ENCODE results near the gene CDSN.

The CDSN gene

GRCh38 chr6:31079656-31080261, 40.5 kb downstream of the CDSN start:
- TF ChIP-seq CTCF (IDR thresholded peaks at IDR 0.05; ENCODE audit: insufficient read depth, low read length), result peak; percentile 78
- no peak for TF ChIP-seq POLR2AphosphoS5 (IDR thresholded peaks at IDR 0.05; ENCODE audit: low read depth)
- no peak for TF ChIP-seq SPI1 (IDR thresholded peaks at IDR 0.05; ENCODE audit: borderline replicate concordance, low read depth)
- TF ChIP-seq REST (IDR thresholded peaks at IDR 0.05; ENCODE audit: insufficient replicate concordance, low read depth), result no peak
- TF ChIP-seq GABPA (IDR thresholded peaks at IDR 0.05; ENCODE audit: low read depth), result no peak
- no peaks in the 10 kb centered on the region for H3K27me3 ChIP-seq (ENCODE audit: insufficient read depth, poor library complexity, severe bottlenecking)
- peak overlapping the region; percentile 18; the same call in 1 of the 2 replicates for H3K4me3 ChIP-seq (replicated peaks; ENCODE audit: insufficient read depth, low read length)
- H3K27ac ChIP-seq (replicated peaks), result no peak overlapping the region
- DNase-seq (ENCODE audit: low read depth in 1 of 2, low spot score in 1 of 2), result peak; percentile 12 to 52

GRCh38 chr6:31076611-31077010, 43.6 kb downstream of the CDSN start:
- H3K27me3 ChIP-seq (ENCODE audit: insufficient read depth, poor library complexity, severe bottlenecking), result no peaks in the 10 kb centered on the region
- no peak for TF ChIP-seq GABPA (IDR thresholded peaks at IDR 0.05; ENCODE audit: low read depth)
- TF ChIP-seq REST (IDR thresholded peaks at IDR 0.05; ENCODE audit: insufficient replicate concordance, low read depth), result no peak
- TF ChIP-seq POLR2AphosphoS5 (IDR thresholded peaks at IDR 0.05; ENCODE audit: low read depth), result no peak
- no peak for TF ChIP-seq SPI1 (IDR thresholded peaks at IDR 0.05; ENCODE audit: borderline replicate concordance, low read depth)
- no peak for TF ChIP-seq CTCF (IDR thresholded peaks at IDR 0.05; ENCODE audit: insufficient read depth, low read length)
- no peak overlapping the region for H3K27ac ChIP-seq (replicated peaks)
- H3K4me3 ChIP-seq (replicated peaks; ENCODE audit: insufficient read depth, low read length), result no peak overlapping the region
- no peak for DNase-seq (ENCODE audit: low read depth in 1 of 2, low spot score in 1 of 2)

GRCh38 chr6:31075528-31075927, 44.7 kb downstream of the CDSN start:
- Histone ChIP-seq H3K27ac (replicated peaks) (no peak overlapping the region), H3K4me3 (replicated peaks; ENCODE audit: insufficient read depth, low read length) (no peak overlapping the region), H3K27me3 (ENCODE audit: insufficient read depth, poor library complexity, severe bottlenecking) (no peaks in the 10 kb centered on the region)
- DNase-seq (ENCODE audit: low read depth in 1 of 2, low spot score in 1 of 2), result no peak
- TF ChIP-seq POLR2AphosphoS5 (IDR thresholded peaks at IDR 0.05; ENCODE audit: low read depth), result no peak
- TF ChIP-seq SPI1 (IDR thresholded peaks at IDR 0.05; ENCODE audit: borderline replicate concordance, low read depth), result no peak
- no peak for TF ChIP-seq GABPA (IDR thresholded peaks at IDR 0.05; ENCODE audit: low read depth)
- TF ChIP-seq REST (IDR thresholded peaks at IDR 0.05; ENCODE audit: insufficient replicate concordance, low read depth), result no peak
- TF ChIP-seq CTCF (IDR thresholded peaks at IDR 0.05; ENCODE audit: insufficient read depth, low read length), result no peak
